ENCODE results near the gene DTX1. TPM values are rescaled to one million over a fixed set of nuclear protein-coding genes. Genes with fewer than 3 reads are reported as not detected.

The DTX1 gene
- total RNA-seq, 4 donors from 2014 or later: 1.1 to 3.4 (median 1.7) TPM

- Histone ChIP-seq H3K4me1 (peaks cover 17% of the 10 kb centered on the region), H3K36me3 (no peaks in the 10 kb centered on the region), H3K4me3 (no peak overlapping the region), H3K27ac (no peak overlapping the region), H3K27me3 (peaks cover 42% of the 10 kb centered on the region), H3K9me3 (no peaks in the 10 kb centered on the region)
- TF ChIP-seq EP300 (IDR thresholded peaks at IDR 0.05) (no peak), POLR2A (IDR thresholded peaks at IDR 0.05) (no peak), POLR2AphosphoS5 (IDR thresholded peaks at IDR 0.05) (no peak)
- TF ChIP-seq, protein P1, sequence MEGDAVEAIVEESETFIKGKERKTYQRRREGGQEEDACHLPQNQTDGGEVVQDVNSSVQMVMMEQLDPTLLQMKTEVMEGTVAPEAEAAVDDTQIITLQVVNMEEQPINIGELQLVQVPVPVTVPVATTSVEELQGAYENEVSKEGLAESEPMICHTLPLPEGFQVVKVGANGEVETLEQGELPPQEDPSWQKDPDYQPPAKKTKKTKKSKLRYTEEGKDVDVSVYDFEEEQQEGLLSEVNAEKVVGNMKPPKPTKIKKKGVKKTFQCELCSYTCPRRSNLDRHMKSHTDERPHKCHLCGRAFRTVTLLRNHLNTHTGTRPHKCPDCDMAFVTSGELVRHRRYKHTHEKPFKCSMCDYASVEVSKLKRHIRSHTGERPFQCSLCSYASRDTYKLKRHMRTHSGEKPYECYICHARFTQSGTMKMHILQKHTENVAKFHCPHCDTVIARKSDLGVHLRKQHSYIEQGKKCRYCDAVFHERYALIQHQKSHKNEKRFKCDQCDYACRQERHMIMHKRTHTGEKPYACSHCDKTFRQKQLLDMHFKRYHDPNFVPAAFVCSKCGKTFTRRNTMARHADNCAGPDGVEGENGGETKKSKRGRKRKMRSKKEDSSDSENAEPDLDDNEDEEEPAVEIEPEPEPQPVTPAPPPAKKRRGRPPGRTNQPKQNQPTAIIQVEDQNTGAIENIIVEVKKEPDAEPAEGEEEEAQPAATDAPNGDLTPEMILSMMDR (IDR thresholded peaks at IDR 0.05): no peak
- DNase-seq (ENCODE audit: low spot score in 2 of 2): no peak
These were observed 33.3 kb downstream of the DTX1 start for GRCh38 chr12:113089839-113090238.

- no peak for DNase-seq (ENCODE audit: low spot score in 2 of 2)
- no peak overlapping the region for H3K4me3 ChIP-seq
- H3K27ac ChIP-seq: no peak overlapping the region
- TF ChIP-seq POLR2A (IDR thresholded peaks at IDR 0.05) (no peak), POLR2AphosphoS5 (IDR thresholded peaks at IDR 0.05) (no peak), EP300 (IDR thresholded peaks at IDR 0.05) (no peak)
- TF ChIP-seq, protein P1 (IDR thresholded peaks at IDR 0.05): no peak
- H3K27me3 ChIP-seq: peaks cover 42% of the 10 kb centered on the region
- H3K36me3 ChIP-seq: no peaks in the 10 kb centered on the region
- WGBS: 75% methylated on average over 21 of the region's 21 CpGs
- H3K4me1 ChIP-seq: peaks cover 17% of the 10 kb centered on the region
- H3K9me3 ChIP-seq: no peaks in the 10 kb centered on the region
These were observed 34.2 kb downstream of the DTX1 start for GRCh38 chr12:113090740-113091139.

GRCh38 chr12:113091506-113091905 is 35.0 kb downstream of the DTX1 start:
- Histone ChIP-seq H3K9me3 (no peaks in the 10 kb centered on the region), H3K27me3 (peaks cover 39% of the 10 kb centered on the region), H3K4me1 (peaks cover 16% of the 10 kb centered on the region), H3K4me3 (no peak overlapping the region), H3K36me3 (no peaks in the 10 kb centered on the region), H3K27ac (no peak overlapping the region)
- no peak for DNase-seq (ENCODE audit: low spot score in 2 of 2)
- WGBS: 51% methylated on average over 3 of the region's 3 CpGs
- no peak for TF ChIP-seq EP300 (IDR thresholded peaks at IDR 0.05)
- TF ChIP-seq POLR2A (IDR thresholded peaks at IDR 0.05): no peak
- TF ChIP-seq, protein P1 (IDR thresholded peaks at IDR 0.05): no peak
- TF ChIP-seq POLR2AphosphoS5 (IDR thresholded peaks at IDR 0.05): no peak

DNA sequence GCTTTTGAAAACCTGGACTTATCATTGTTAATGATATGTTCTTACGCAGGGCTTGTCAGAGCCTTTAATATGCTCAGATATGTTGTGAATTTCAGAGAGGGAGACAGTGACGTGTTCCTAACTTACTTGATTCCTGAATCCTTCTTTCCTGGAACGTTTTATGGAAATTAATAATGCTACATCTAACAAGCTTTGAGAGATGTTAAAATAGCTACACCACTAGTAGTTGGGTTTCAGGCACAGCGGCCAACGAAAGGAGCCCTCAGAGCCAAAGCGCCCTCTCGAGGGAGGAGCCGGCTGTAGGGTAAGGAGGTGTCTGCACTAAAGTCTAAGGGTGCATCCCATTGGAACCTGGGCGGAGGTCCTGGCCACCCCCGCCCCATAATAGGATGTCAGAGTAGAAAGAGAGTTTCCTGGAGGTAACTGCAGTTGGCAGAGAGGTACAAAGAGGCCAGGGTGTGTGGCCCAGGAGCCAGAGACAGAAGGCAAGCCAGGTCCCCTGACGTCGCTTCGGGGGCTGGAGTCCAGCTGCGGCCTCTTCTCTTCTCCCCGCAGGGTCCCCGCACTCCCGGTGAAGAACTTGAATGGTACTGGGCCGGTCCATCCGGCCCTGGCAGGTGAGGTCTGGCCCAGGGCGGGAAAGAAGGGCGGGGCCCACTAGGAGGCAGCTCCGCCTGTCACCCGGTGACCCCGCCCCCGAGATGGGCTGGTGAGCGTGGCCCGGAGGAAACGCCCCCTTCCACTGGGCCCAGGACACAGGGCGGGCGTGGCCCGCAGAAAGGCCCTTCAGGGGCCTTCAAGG is 36.3 kb downstream of the DTX1 start:
- peaks cover 28% of the 10 kb centered on the region for H3K27me3 ChIP-seq
- peak overlapping the region; percentile 13 for H3K4me3 ChIP-seq
- 19% methylated on average over 11 of the region's 31 CpGs for whole genome bisulfite sequencing
- H3K36me3 ChIP-seq: no peaks in the 10 kb centered on the region
- H3K4me1 ChIP-seq: peaks cover 13% of the 10 kb centered on the region
- TF ChIP-seq POLR2A (IDR thresholded peaks at IDR 0.05): no peak
- TF ChIP-seq POLR2AphosphoS5 (IDR thresholded peaks at IDR 0.05): no peak
- TF ChIP-seq, protein P1 (IDR thresholded peaks at IDR 0.05): no peak
- TF ChIP-seq EP300 (IDR thresholded peaks at IDR 0.05): no peak
- H3K9me3 ChIP-seq: no peaks in the 10 kb centered on the region
- peak in 1 of 2 donors; percentile 68 for DNase-seq (ENCODE audit: low spot score in 2 of 2)
- H3K27ac ChIP-seq: no peak overlapping the region

DNA sequence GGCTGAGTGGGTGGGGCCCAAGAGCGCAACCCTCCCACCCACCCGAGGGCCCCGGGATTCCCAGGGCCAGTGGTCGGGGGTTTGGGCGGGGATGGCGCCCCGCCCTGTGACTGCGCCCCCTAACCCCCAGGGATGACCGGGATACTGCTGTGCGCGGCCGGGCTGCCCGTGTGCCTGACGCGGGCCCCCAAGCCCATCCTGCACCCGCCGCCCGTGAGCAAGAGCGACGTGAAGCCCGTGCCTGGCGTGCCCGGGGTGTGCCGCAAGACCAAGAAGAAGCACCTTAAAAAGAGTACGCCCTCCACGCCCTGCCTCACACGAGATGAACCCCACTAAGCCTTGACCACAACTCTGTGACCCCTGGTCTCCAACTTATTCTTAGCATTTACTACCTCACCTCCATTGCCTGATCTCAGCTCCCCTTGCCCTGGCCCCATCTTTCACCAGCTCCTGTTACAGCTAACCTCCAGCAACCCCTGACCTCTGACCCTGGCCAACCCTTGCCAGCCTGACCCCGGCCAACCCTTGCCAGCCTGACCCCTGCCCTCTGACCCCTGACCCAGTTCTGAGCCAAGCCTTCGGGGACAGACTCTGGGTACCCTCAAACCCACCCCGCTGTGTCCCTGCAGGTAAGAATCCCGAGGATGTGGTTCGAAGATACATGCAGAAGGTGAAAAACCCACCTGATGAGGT is 37.0 kb downstream of the DTX1 start:
- H3K36me3 ChIP-seq: no peaks in the 10 kb centered on the region
- no peak overlapping the region for H3K27ac ChIP-seq
- H3K4me3 ChIP-seq: peak overlapping the region; percentile 13
- H3K9me3 ChIP-seq: no peaks in the 10 kb centered on the region
- WGBS: 50% methylated on average over 18 of the region's 32 CpGs
- DNase-seq (ENCODE audit: low spot score in 2 of 2): no peak
- peaks cover 28% of the 10 kb centered on the region for H3K27me3 ChIP-seq
- peaks cover 20% of the 10 kb centered on the region for H3K4me1 ChIP-seq
- TF ChIP-seq, protein P1 (IDR thresholded peaks at IDR 0.05): no peak
- TF ChIP-seq POLR2A (IDR thresholded peaks at IDR 0.05) (no peak), POLR2AphosphoS5 (IDR thresholded peaks at IDR 0.05) (no peak), EP300 (IDR thresholded peaks at IDR 0.05) (no peak)

Data from suprapubic skin (tissue), 4 donors.